WI38 (cell line): Measurements from ENCODE around the gene SIPA1L3.

Experiments
- H3K4me3 ChIP-seq: 2 replicates; pipeline ENCODE4 v1.5.1; 2011; ENCODE audit warnings: low read depth, mild to moderate bottlenecking, control low read depth, low read length
- TF ChIP-seq, protein P1 (sequence below): IDR thresholded peaks from 2 replicates; pipeline ENCODE4 v1.5.1; 2012; ENCODE audit warnings: low read depth, mild to moderate bottlenecking, control low read depth, low read length

Gene SIPA1L3

DNA sequence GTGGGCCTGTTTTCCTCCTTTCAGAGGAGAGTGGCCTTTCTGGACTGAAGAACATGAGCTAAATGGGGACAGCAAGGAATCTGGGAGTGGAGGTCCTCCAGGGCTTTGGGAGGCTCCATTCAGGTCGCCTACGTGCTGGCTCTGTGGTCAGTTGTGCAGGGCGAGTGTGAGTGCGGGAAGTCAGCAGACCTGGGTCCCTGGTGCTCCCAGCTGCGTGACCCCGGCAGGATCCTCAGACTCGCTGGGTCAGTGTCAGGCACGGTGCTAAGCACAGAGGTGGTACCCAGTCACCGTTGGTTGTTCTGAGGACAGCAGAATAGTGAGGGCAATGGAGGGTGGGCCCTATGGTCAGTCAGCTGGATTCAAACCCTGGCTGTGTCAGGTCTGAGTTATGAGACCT, 85.8 kb downstream of the SIPA1L3 start:
- no peak overlapping the region for H3K4me3 ChIP-seq
- TF ChIP-seq, protein P1, sequence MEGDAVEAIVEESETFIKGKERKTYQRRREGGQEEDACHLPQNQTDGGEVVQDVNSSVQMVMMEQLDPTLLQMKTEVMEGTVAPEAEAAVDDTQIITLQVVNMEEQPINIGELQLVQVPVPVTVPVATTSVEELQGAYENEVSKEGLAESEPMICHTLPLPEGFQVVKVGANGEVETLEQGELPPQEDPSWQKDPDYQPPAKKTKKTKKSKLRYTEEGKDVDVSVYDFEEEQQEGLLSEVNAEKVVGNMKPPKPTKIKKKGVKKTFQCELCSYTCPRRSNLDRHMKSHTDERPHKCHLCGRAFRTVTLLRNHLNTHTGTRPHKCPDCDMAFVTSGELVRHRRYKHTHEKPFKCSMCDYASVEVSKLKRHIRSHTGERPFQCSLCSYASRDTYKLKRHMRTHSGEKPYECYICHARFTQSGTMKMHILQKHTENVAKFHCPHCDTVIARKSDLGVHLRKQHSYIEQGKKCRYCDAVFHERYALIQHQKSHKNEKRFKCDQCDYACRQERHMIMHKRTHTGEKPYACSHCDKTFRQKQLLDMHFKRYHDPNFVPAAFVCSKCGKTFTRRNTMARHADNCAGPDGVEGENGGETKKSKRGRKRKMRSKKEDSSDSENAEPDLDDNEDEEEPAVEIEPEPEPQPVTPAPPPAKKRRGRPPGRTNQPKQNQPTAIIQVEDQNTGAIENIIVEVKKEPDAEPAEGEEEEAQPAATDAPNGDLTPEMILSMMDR = no peak

DNA sequence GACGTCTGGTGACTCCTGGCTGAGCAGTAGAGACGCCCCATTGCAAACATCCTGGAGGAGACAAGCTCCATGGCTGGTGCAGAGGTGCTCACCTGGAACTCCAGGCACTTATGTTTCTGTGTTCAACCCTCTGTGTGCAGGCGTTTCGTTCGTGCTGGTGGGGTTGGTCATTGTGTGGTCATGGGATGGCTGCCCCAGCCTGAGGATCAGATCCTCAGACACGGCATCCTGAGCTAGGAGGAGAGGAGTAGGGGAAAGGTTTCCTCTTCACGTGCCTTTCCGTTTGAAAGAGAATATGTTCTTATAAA, 87.8 kb downstream of the SIPA1L3 start:
- no peak overlapping the region for H3K4me3 ChIP-seq
- TF ChIP-seq, protein P1 = no peak

DNA sequence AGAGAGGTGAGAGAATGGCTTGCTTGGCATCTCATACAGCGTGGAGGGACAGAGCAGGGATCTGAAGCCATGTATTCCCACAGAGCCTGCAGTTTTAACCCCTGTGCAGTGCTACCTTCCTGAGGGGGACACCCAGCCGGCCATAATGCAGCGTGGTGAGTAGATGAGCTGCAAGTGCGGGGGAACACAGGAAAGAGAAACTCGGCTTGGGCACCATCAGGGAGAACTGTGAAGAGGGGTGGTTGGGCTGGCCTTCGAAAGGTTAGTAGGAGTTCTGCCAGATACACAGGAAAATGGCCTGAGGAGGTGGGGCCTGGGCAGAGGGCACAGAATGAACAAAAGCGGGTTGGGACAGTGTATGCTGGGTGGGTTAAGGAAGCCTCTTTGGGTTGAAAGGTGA, 88.3 kb downstream of the SIPA1L3 start:
- TF ChIP-seq, protein P1 = no peak
- H3K4me3 ChIP-seq = no peak overlapping the region

DNA sequence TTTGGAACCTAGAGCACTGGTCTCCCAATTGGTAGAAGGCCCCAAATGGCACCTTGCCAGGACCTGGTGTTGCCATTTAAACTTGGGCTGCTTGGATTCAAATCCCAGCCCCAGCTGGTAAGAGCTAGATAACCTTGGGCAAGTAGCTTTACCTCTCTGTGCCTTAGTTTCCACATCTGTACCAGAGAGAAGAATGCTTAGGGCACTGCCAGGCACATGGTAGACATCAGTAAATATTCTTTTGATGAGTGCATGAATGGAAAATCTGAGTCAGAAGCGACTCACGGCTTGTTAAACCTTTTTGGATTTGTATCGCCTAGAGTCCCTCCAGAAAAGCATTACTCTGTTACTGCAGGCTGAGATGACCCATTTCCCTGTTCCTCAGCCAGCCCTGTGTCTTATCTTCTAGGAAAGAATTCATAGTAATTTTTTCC, 90.9 kb downstream of the SIPA1L3 start:
- TF ChIP-seq, protein P1 = no peak
- no peak overlapping the region for H3K4me3 ChIP-seq

DNA sequence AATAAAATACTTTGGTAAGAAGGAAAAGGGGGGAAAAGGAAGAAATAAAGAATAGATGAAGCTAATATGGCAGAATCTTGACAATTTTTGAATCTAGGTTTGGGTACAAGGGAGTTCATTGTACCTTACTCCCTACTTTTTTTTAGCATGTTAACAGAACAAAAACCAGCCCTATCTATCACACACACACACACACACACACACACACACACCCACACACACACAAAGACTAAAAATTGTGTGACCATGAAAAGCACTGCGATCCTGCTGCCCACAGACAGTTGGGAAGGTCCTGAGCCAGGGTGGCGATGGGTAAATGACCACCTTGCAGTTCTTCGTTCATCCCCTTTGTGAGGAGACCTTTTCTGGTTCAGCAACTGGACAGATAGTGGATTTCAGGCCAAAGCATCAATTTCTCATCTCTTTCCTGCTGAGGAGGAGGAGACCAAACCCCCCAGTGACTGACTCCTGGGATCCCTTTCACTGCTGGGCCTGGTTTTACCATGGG, 91.8 kb downstream of the SIPA1L3 start:
- no peak overlapping the region for H3K4me3 ChIP-seq
- TF ChIP-seq, protein P1 = no peak

DNA sequence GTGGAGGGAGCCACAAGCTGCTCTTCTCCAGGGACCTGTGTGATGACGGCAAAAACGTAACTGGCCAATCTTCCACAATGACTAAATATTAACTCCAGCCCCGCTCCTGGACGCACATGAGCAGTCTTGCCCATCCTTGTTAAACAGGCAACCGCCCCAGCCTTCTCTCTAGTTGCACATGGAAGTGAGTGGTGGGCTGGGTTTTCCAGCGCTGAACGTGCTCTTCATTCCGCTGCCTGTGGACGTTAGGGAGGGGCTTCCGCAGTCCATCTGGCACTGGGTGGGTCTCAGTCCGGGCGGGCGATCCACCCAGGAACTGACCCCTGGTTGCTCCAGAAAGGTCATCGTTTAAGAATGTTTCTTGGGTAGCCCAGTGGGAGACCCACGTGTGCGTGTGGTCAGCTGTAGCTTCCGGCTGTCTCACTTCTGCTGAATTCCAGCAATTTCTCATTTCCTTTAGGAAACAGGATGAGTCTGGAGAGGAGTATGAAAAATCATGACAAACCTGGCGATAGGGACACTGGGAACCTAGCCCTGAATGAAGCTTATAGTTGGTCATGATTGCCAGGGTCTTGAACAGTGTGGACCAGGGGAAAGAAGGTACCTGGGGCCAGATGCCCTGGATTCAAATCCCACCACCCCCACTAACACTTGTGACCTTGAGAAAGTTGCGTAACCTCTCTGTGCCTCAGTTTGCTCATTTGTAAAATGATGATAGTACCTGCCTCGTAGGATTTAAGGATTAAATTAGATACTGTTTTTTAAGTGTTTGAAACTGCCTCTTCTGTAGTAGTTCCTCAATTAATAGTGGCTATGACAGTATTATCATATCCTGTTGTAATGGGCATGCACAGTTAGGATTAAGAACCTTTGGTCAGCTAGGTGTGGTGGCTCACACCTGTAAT, 92.6 kb downstream of the SIPA1L3 start:
- no peak overlapping the region for H3K4me3 ChIP-seq
- TF ChIP-seq, protein P1 = no peak

DNA sequence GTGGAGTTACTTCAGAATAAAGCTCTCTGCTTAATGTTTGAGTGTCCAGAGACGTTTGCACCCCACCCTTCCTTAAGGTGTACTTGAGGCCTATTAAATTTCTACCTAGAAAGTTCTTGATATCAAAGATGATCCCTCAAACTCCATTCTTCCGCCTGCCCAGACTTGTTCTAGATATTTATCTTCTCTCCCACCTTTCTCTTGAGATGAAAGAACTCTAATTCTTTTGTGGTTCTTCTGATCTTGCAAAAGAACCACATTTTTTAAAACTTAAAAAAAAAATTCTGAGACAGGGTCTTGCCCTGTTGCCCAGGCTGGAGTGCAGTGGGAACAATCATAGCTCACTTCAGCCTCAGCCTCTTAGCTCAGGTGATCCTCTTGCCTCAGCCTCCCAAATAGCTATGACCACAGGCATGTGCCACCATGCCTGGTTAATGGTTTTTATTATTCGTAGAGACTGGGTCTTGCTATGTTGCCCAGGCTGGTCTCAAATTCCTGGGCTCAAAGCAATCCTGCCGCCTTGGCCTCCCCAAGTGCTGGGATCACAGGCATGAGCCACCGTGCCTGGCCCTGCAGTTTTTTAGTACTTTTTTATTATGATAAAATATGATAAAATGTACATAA, 94.3 kb downstream of the SIPA1L3 start:
- TF ChIP-seq, protein P1 = no peak
- H3K4me3 ChIP-seq = no peak overlapping the region
